Measurements from ENCODE around the gene MAS1L.

GRCh38 chr6:29500594-29500993, 12.8 kb upstream of the MAS1L start:
- TF ChIP-seq EZH2 (IDR thresholded peaks at IDR 0.05; ENCODE audit: insufficient read depth, poor library complexity, severe bottlenecking) (no peak), EZH2phosphoT487 (IDR thresholded peaks at IDR 0.05; ENCODE audit: insufficient read depth, low read depth) (no peak)
